Cardiac muscle cell (in vitro differentiated cells and primary cell): ENCODE data around the gene SGMS1. TPM values are rescaled to one million over a fixed set of nuclear protein-coding genes. Genes with fewer than 3 reads are reported as not detected.
A peak's percentile ranks its signal among the peaks of the same experiment; 100 is the strongest.

Experiments used
- DNase-seq, 2 donors: peaks; one replicate each; pipeline versions ENCODE4 v3.0.0 to v3.0.0-alpha.2; 2010 to 2017; ENCODE audit warnings: low read depth in 1 of 2, low spot score in 1 of 2
- H3K27ac ChIP-seq: fragments of 200-600 bp; sonication (generic); 2 replicates; pipeline ENCODE4 v1.5.1; 2016
- H3K27me3 ChIP-seq: fragments of 200-600 bp; sonication (generic); 2 replicates; pipeline ENCODE4 v1.6.0; 2016; ENCODE audit warnings: control low read depth
- H3K36me3 ChIP-seq: fragments of 200-600 bp; sonication (generic); 2 replicates; pipeline ENCODE4 v1.5.1; 2016; ENCODE audit warnings: control low read depth
- H3K4me1 ChIP-seq: fragments of 200-600 bp; sonication (generic); 2 replicates; pipeline ENCODE4 v1.8.1; 2017; ENCODE audit warnings: low read depth, mild to moderate bottlenecking, mixed run types
- H3K4me3 ChIP-seq: fragments of 200-600 bp; sonication (generic); 2 replicates; pipeline ENCODE4 v1.5.1; 2016; ENCODE audit warnings: mild to moderate bottlenecking
- H3K9me3 ChIP-seq: fragments of 200-600 bp; sonication (generic); 2 replicates; pipeline ENCODE4 v1.5.1; 2017; ENCODE audit warnings: low read depth, mild to moderate bottlenecking, control low read depth
- CTCF ChIP-seq: IDR thresholded peaks from 2 replicates; pipeline ENCODE4 v1.5.1; 2012; ENCODE audit warnings: low read depth, mild to moderate bottlenecking, low read length
- polyA plus RNA-seq: library from polyadenylated mRNA; unstranded; fragments of >200 nt; fragmentation: Nextera tagmentation; extraction: Ambion mirVana; gene quantifications from 2 replicates; pipeline ENCODE4 v1.2.1, GENCODE V29; 2016
- total RNA-seq: library from RNA; depleted of rRNA; stranded (reverse); fragments of >200 nt; gene quantifications from 2 replicates; pipeline ENCODE4 v1.2.3, GENCODE V29; 2016

SGMS1 gene
- total and polyA plus RNA-seq, 2 experiments from 2014 or later: 12.1 to 41.6 TPM

- DNase-seq: peak in 1 of 2 donors; percentile 57
These were observed 311.0 kb downstream of the SGMS1 start for GRCh38 chr10:50312464-50313437.

GRCh38 chr10:50310560-50311174, 313.1 kb downstream of the SGMS1 start:
- Histone ChIP-seq H3K9me3 (no peaks in the 10 kb centered on the region), H3K27me3 (no peaks in the 10 kb centered on the region), H3K27ac (no peak overlapping the region), H3K4me3 (no peak overlapping the region), H3K36me3 (peaks cover 8% of the 10 kb centered on the region), H3K4me1 (peaks cover 3% of the 10 kb centered on the region)
- peak; percentile 43 for TF ChIP-seq CTCF
- DNase-seq: peak; percentile 5 to 15

More at GRCh38 chr10:50312464-50313437, 311.0 kb downstream of the SGMS1 start:
- Histone ChIP-seq H3K27ac (no peak overlapping the region), H3K4me1 (peaks cover 4% of the 10 kb centered on the region), H3K27me3 (no peaks in the 10 kb centered on the region), H3K9me3 (no peaks in the 10 kb centered on the region), H3K4me3 (no peak overlapping the region), H3K36me3 (no peaks in the 10 kb centered on the region)
- TF ChIP-seq CTCF: no peak

GRCh38 chr10:50309342-50309741, 314.4 kb downstream of the SGMS1 start:
- no peaks in the 10 kb centered on the region for H3K27me3 ChIP-seq
- peaks cover 8% of the 10 kb centered on the region for H3K36me3 ChIP-seq
- no peak overlapping the region for H3K27ac ChIP-seq
- H3K4me1 ChIP-seq: no peaks in the 10 kb centered on the region
- H3K9me3 ChIP-seq: no peaks in the 10 kb centered on the region
- TF ChIP-seq CTCF: no peak
- no peak for DNase-seq
- no peak overlapping the region for H3K4me3 ChIP-seq

- Histone ChIP-seq H3K27ac (no peak overlapping the region), H3K4me3 (no peak overlapping the region), H3K36me3 (peaks cover 8% of the 10 kb centered on the region), H3K27me3 (no peaks in the 10 kb centered on the region), H3K4me1 (no peaks in the 10 kb centered on the region), H3K9me3 (no peaks in the 10 kb centered on the region)
- DNase-seq: no peak
- TF ChIP-seq CTCF: no peak
These were observed 319.1 kb downstream of the SGMS1 start for GRCh38 chr10:50304660-50305059.

- DNase-seq: no peak
- Histone ChIP-seq H3K36me3 (no peaks in the 10 kb centered on the region), H3K4me3 (no peak overlapping the region), H3K9me3 (no peaks in the 10 kb centered on the region), H3K4me1 (no peaks in the 10 kb centered on the region), H3K27ac (no peak overlapping the region), H3K27me3 (no peaks in the 10 kb centered on the region)
- no peak for TF ChIP-seq CTCF
These were observed 323.6 kb downstream of the SGMS1 start for GRCh38 chr10:50299948-50300669.
